Hypothalamus (tissue), 51 donors: ENCODE results near the gene TGM2.

Source experiments
- DNase-seq, 51 donors: peaks; one replicate each; lab custom pipeline; 2025; lab: John Stamatoyannopoulos, UW

Gene TGM2

DNA sequence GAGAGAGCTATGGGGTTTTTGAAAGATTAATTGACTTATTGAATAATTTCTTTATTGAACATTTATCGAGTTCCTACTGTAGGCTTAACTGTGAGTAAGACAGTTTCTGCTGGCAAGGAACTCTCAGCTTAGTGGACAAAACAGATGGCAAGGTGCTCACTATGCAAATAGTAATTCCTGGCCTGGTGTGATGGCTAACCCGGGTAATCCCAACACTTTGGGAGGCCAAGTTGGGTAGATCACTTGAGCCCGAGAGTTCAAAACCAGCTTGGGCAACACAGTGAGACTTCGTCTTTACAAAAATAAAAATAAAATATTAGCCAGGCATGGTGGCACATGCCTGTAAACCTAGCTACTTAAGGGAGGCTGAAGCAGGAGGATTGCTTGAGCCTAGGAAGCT is 13.5 kb upstream of the TGM2 start:
- DNase-seq, result no peak

DNA sequence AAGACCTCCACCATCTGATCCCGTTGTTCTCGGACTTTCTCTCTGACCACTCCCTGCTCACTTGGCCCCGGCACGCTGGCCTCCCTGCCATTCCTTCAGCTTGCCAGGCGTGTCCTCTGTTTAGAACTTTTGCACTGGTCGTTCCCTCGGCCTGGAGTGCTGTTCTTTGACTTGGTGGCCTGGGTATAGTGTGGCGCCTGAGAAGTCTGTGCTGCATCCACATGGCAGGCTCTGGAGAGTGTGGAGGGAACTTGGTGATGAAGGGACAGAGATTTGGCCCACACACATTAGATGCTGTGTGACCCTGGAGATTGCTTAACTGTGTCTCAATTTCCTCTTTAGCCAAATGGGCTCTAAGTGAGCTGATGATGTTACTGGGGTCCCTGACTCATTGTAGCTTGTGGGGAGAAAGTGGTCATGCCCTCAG is 13.0 kb upstream of the TGM2 start:
- no peak for DNase-seq

DNA sequence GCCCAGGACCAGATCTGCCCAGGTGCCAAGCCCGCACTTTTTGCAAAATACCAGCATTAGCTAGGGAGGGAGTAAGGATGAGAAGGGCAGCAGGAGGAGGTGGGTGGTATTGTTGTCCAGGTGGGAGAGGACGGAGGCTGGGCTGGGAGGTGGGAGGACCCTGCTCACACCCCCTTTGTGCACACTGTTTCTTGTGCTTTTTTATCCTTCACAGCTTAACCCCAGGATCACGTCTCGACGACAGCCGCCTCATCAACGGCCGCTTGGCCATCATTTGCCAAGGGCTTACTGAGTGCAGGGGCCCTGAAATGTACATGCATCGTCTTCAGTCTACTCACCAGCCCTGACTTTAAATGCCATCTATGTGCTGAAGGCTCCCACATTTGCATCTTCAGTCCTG is 12.1 kb upstream of the TGM2 start:
- no peak for DNase-seq

GRCh38 chr20:38175304-38176180 is 10.5 kb upstream of the TGM2 start:
- no peak for DNase-seq

DNA sequence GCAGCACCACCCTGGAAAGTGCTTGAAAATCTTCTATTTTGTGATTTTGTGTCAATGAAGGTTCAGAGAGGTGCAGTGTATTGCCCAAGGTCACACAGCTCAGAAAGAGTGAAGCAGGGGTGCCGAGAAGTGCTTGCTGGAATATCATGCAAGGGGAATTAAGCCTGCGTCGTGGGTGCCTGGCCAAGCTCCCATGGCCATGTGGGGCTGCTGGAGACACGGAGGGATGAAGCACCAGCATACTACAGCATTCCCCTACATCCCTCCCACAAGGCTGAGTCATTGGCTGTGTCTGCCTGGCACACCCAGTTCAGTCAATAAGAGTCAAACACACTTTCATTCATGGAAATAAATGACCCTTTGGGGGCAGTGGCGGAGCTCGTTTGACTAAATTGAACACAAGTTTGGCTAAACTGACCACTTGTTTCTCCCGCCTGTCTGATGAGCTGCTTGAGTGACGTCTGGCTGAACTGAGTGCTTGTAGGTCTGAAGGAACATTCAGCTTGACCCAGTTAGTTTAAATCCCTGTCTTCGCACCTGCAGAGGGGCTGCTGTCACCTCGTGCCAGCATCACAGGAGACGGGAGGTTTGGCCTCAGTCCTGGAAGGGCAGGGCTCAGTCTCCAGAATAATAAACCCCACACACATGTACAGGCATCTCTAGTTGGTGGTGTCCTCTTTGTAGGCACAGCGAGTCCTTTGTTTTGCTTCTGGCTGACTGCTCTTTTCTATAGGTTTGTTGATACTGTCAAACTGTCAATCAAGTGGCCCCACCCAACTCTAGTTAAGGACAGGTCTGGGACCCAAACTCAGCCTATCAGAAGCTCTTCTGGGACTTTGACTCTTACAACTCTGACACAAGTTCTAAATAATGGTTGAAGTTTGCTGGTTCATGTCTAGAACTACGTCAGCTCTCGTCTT is 8.4 kb upstream of the TGM2 start:
- DNase-seq, result peak in 1 of 51 donors; percentile 64

DNA sequence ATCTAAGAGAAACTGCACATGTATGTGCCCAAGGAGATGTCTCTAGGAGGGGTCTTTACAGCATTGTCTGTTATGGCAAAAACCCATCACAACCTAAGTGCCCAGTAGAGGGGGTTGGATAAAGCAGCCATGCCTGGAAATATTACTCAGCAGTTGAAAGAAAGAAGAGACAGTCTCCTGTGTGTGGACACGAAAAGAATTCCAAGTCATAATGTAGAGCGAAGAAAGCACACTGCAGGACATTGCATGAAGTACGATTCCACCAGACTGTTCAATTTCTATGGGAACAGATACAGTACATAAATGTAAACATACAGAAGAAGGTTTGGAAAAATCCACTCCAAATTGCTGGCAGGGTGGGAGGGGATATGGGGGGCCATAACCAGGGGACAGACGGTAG is 7.3 kb upstream of the TGM2 start:
- no peak for DNase-seq

DNA sequence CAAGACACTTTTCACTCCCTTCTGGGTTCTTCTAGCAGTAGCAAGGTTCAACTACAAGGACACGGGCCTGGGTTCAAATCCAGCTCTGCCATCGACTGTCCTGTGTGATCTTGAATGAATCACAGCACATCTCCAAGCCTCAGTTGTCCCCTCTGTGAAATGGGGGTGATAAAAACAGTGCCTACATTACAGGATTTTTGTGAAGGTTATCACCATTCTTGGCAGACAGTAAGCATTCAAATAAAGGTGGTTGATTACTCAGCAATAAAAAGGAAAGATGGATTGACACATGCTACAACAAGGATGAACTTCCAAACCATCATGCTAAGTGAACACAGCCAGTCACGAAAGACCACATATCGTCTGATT is 6.6 kb upstream of the TGM2 start:
- no peak for DNase-seq

DNA sequence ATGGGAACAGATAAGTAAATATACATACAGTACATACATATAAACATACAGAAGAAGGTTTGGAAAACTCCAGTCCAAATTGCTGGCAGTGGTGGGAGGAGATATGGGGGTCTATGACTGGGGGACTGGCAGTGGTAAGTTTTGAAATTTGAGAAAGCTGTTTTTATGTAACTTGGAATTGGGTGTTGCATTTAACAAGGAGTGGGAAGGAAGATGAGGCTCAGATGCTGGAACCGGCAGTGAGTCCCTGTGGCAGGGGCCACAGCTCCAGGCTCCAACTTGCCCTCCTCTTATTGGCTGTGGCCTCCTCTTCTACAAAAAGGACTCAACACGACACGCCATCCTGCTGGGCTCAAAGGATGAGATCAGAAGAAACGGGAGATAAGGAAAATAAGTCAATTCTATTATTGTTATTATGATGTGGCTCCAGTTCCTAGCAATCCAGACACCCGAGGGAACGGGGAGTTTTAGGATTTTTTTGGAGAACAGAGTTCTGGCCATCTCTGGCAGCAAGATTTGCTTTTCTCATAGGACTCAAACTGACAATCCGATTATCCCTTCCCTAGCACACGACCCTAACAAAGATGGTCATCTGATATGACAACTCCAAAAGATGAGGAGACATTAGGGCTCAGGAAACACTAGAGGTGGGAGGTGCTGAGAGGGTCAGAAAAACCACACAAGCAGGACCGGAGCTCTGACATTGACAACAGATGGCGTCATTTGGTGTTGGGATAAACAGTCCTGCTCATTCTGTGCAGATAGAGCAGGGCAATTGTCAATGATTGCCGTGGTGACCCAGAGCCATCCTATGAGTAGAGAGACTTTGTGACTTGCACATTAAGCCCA is 6.0 kb upstream of the TGM2 start:
- DNase-seq, result no peak

GRCh38 chr20:38170219-38170825 is 5.3 kb upstream of the TGM2 start:
- DNase-seq, result no peak

GRCh38 chr20:38169636-38170193 is 4.6 kb upstream of the TGM2 start:
- DNase-seq, result no peak

GRCh38 chr20:38168791-38169589 is 3.9 kb upstream of the TGM2 start:
- no peak for DNase-seq

DNA sequence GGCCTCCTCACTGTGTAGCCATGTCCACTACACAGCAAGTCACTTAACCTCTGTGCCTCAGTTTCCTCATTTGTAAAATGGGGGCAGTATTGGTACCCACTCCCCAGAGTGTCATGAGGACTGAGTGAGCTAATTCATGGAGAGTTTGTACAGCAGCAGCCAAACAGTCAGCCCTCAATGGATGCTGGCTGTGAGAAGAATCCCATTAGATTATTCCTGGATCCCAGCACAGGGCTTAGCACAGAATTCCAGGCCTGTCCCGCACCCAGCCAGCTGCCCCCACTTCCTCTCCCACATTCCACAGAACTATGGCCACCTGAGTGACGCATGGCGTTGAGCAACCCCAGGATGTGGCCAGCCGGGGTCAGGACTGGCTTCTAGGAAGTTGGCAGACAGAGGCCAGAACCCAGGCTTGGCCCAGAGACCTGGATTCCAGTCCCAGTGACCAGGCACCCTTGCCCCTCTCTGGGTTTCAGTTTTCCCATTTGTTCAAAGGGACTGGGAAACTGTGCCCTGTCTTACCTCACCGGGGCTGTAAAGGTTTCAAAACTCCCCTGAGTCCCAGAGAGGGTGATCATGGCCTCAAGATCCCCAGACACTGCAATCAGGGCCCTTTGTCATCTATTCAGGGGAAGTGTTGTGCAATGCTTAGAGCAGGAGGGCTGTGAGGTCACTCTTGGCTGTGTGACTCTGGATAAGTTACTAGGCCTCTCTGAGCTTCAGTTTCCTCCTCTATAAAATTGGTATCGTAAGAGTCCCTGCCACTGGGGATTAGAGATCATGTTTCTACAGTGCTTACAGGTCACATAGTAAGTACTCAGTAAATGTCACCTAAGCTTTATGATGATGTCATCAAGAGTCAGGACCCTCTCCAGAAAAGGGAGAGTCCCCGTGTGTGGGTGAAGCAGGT is 3.0 kb upstream of the TGM2 start:
- DNase-seq, result no peak

- DNase-seq, result no peak
These were observed 2.3 kb upstream of the TGM2 start for GRCh38 chr20:38167328-38167850.

- no peak for DNase-seq
These were observed 1.7 kb upstream of the TGM2 start for GRCh38 chr20:38166703-38167233.

GRCh38 chr20:38165966-38166702 is 1.1 kb upstream of the TGM2 start:
- no peak for DNase-seq

DNA sequence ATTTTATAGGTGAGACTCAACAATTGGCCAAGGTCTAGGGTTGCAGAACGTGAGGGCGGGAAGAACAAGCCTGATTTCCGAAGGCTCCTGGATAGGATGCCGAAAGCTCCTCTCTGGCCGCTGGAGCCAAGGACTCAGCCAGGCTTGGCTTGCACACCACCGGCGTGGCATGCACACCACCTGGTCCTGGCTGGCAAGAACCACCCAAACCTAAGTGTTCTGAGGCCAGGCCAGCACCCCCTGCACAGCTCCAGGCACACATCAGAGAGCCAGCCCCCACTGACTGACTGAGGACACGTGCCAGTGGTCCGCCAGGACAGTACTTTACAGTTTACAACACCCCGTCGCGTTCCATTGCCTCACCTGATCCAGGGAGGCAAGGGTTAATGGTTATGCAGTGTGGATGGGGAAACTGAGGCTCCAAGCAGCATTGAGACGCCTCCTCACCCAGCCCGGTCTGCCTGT is 414 bp downstream of the TGM2 start:
- no peak for DNase-seq

GRCh38 chr20:38164069-38164468 is 1.0 kb downstream of the TGM2 start:
- DNase-seq, result no peak
